ENCODE results near the gene GRHL1. TPM values are rescaled to one million over a fixed set of nuclear protein-coding genes. Genes with fewer than 3 reads are reported as not detected.

Gene GRHL1
- total and polyA plus RNA-seq, 9 donors, result 0.18 to 2.4 (median 0.63) TPM; not detected in 1

GRCh38 chr2:10038716-10039115 lies 87.2 kb downstream of the GRHL1 start:
- Histone ChIP-seq H3K27ac (no peak overlapping the region), H3K4me1 (ENCODE audit: insufficient read depth) (peaks cover 27% of the 10 kb centered on the region)
- intact Hi-C loops (cut with DNase I), result no loop called here

GRCh38 chr2:10039658-10040410 lies 88.3 kb downstream of the GRHL1 start:
- no peaks in the 10 kb centered on the region for H3K9me3 ChIP-seq
- no peak for TF ChIP-seq EP300 (IDR thresholded peaks at IDR 0.05)
- TF ChIP-seq POLR2A (IDR thresholded peaks at IDR 0.05), result no peak
- TF ChIP-seq CTCF (IDR thresholded peaks at IDR 0.05), result no peak
- intact Hi-C loops (cut with DNase I), result loop anchor here in 1 of 4 donors (10.0 kb wide), 1 partner anchor 1705 kb away; the partner anchor contains the start of gene LPIN1
- no peaks in the 10 kb centered on the region for H3K27me3 ChIP-seq
- DNase-seq, result no peak
- peaks cover 29% of the 10 kb centered on the region for H3K4me1 ChIP-seq (ENCODE audit: insufficient read depth)
- H3K36me3 ChIP-seq, result no peaks in the 10 kb centered on the region
- H3K4me3 ChIP-seq, result no peak overlapping the region
- H3K27ac ChIP-seq, result no peak overlapping the region
- 75 to 86% (median 80%) methylated on average over 16 of the region's 16 CpGs for WGBS, 3 donors

More at GRCh38 chr2:10038716-10039115, 87.2 kb downstream of the GRHL1 start:
- Histone ChIP-seq H3K4me3 (no peak overlapping the region), H3K36me3 (no peaks in the 10 kb centered on the region), H3K27me3 (no peaks in the 10 kb centered on the region), H3K9me3 (no peaks in the 10 kb centered on the region)
- TF ChIP-seq POLR2A (IDR thresholded peaks at IDR 0.05) (no peak), CTCF (IDR thresholded peaks at IDR 0.05) (no peak), EP300 (IDR thresholded peaks at IDR 0.05) (no peak)
- no peak for DNase-seq

GRCh38 chr2:10041711-10042110 lies 90.2 kb downstream of the GRHL1 start:
- Histone ChIP-seq H3K9me3 (no peaks in the 10 kb centered on the region), H3K4me1 (ENCODE audit: insufficient read depth) (peaks cover 22% of the 10 kb centered on the region), H3K27me3 (no peaks in the 10 kb centered on the region), H3K27ac (peak overlapping the region; percentile 75 to 99), H3K36me3 (no peaks in the 10 kb centered on the region), H3K4me3 (peak overlapping the region; percentile 42)
- intact Hi-C loops (cut with DNase I), result loop anchor here in 1 of 4 donors (10.0 kb wide), 1 partner anchor 1703 kb away; the partner anchor contains the start of gene LPIN1
- 69 to 76% (median 73%) methylated on average over 14 of the region's 14 CpGs for whole genome bisulfite sequencing, 3 donors
- peak in 2 of 5 donors; percentile 51 to 63 for DNase-seq
- TF ChIP-seq POLR2A (IDR thresholded peaks at IDR 0.05) (no peak), EP300 (IDR thresholded peaks at IDR 0.05) (no peak), CTCF (IDR thresholded peaks at IDR 0.05) (no peak)

- peak; percentile 84 to 90 (median 86) for DNase-seq
- peak overlapping the region; percentile 75 to 99 for H3K27ac ChIP-seq
- no peaks in the 10 kb centered on the region for H3K9me3 ChIP-seq
- H3K4me3 ChIP-seq, result peak overlapping the region; percentile 42
- peaks cover 20% of the 10 kb centered on the region for H3K4me1 ChIP-seq (ENCODE audit: insufficient read depth)
- H3K36me3 ChIP-seq, result no peaks in the 10 kb centered on the region
- TF ChIP-seq CTCF (IDR thresholded peaks at IDR 0.05), result peak in 1 of 3 donors; percentile 32
- peak; percentile 58 for TF ChIP-seq EP300 (IDR thresholded peaks at IDR 0.05)
- no peak for TF ChIP-seq POLR2A (IDR thresholded peaks at IDR 0.05)
- intact Hi-C loops (cut with DNase I), result loop anchor here in 1 of 4 donors (10.0 kb wide), 1 partner anchor 1702 kb away; the partner anchor contains the start of gene LPIN1
- 1 to 9% (median 3%) methylated on average over 53 to 54 of the region's 54 CpGs for WGBS, 3 donors
- no peaks in the 10 kb centered on the region for H3K27me3 ChIP-seq
These were observed 91.0 kb downstream of the GRHL1 start for GRCh38 chr2:10042301-10043161.

Measured in ovary (tissue), 9 donors.